Effector memory CD4-positive, alpha-beta T cell (primary cell): Measurements from ENCODE around the gene LRRC3B.

Source experiments
- DNase-seq, 3 donors: peaks; one replicate each; pipeline ENCODE4 v3.0.0-alpha.2; 2020
- H3K27ac ChIP-seq: 2 replicates; pipeline ENCODE4 v1.7.0; 2013; ENCODE audit warnings: mild to moderate bottlenecking, low read length, moderate library complexity; ENCODE audit not compliant: insufficient read depth, poor library complexity, severe bottlenecking
- H3K27me3 ChIP-seq: replicated peaks from 2 replicates; pipeline ENCODE4 v1.7.0; 2013; ENCODE audit warnings: mild to moderate bottlenecking, low read length; ENCODE audit not compliant: insufficient read depth, control insufficient read depth, poor library complexity, severe bottlenecking
- H3K36me3 ChIP-seq: 2 replicates; pipeline ENCODE4 v1.7.0; 2013; ENCODE audit warnings: mild to moderate bottlenecking, low read length, moderate library complexity; ENCODE audit not compliant: control insufficient read depth, insufficient read depth
- H3K4me1 ChIP-seq: 2 replicates; pipeline ENCODE4 v1.7.0; 2013; ENCODE audit warnings: low read length, mild to moderate bottlenecking; ENCODE audit not compliant: control insufficient read depth, insufficient read depth, poor library complexity, severe bottlenecking
- H3K4me3 ChIP-seq: 2 replicates; pipeline ENCODE4 v1.7.0; 2013; ENCODE audit warnings: low read length, low read depth, mild to moderate bottlenecking; ENCODE audit not compliant: insufficient read depth, poor library complexity, severe bottlenecking
- H3K9me3 ChIP-seq: 2 replicates; pipeline ENCODE4 v1.7.0; 2013; ENCODE audit warnings: mild to moderate bottlenecking, low read length, moderate library complexity; ENCODE audit not compliant: control insufficient read depth
- total RNA-seq, 3 donors: gene quantifications; one replicate each; lab custom pipeline; 2026; lab: John Stamatoyannopoulos, UW

LRRC3B gene, protein sequence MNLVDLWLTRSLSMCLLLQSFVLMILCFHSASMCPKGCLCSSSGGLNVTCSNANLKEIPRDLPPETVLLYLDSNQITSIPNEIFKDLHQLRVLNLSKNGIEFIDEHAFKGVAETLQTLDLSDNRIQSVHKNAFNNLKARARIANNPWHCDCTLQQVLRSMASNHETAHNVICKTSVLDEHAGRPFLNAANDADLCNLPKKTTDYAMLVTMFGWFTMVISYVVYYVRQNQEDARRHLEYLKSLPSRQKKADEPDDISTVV
- 0 reads per million in 3 donors for total RNA-seq

DNA sequence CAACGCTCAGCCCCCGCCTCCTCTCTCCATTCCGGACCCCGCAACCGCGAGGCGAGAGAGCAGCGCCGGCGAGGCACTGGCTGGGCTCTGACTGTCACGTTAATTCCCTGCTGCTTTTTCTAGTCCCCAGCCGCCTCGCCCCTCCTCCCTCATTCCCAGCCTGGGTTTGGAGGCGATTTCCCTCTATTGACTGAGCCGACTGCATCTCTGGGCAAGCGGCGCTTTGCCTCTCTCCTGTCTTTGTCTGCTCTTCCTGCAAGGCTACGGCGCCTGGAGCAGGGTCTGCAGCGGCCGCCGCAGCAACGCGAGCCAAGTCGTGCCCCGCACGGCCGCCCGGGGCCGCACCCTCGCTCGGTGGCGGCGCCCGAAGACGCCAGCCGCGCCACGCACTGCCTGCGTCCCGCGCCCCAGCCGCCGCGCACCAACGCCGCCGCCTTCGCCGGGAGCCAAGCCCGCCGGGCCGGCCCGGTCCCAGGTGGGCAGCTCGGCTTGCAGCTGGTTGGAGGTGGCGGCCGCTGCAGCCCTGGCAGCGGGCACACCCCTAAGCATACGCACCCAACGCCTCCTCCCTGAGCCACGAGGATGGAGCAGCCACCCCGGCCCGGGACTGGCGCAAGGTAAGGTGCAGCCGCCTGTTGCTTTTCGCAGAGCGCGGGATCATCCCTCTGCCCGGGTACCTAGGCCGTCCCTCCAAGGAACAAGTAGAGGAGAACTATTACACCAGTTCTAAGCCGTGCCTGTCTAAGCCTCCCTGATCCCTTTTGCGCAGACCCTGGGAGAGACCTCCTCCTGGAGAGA is at the start of gene LRRC3B:
LRRC3B (plus strand) TSS at position 152 of the 798 bp plus-strand sequence. CDS start 86,901 bp downstream, outside the sequence.
- Histone ChIP-seq H3K4me3 (no peak within 1 kb of the TSS), H3K4me1 (no peaks in the 10 kb centered on the region), H3K36me3 (no peaks in the 10 kb centered on the region), H3K27ac (no peak within 1 kb of the TSS), H3K9me3 (no peaks in the 10 kb centered on the region), H3K27me3 (no peaks in the 10 kb centered on the region)
- DNase-seq = no peak

DNA sequence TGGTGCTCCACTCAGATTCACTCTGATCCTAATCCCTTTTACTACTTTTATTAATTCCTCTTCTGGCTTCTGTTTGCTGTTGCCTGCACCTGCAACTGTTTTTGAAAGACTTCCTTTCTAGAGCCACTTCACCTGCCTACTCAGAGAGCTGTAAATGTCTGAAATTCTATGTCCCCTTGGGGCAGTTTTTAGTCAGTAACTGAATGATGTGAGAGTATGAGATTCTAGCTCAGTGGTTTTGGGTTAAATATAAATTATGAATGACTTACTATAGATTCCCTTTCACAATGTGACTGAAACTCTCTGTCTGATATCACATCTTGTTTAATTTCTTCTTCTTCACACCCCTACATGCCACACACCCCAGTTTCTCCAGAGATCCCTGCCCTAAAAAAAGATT is 47.8 kb upstream of the LRRC3B start:
- H3K4me1 ChIP-seq = no peaks in the 10 kb centered on the region
- H3K36me3 ChIP-seq = no peaks in the 10 kb centered on the region
- H3K27me3 ChIP-seq = no peaks in the 10 kb centered on the region

DNA sequence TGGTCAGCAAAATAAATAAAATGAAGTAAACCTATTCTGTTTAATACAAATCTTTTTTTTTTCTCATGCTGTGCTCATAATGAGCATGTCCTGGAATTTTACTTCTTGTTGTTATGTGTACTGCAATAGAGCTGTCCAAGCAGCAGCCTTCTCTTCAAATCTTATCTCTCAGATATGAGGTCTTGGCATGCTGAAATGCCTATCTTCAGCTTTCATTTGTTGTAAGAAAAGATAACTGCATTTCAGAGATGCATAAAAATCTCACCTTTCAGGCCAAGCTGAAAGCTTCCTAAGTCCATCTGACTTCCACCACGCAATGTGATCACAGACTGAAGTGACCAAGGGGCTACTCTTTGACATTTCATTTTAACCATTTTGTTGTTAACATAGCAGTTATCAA is 43.5 kb upstream of the LRRC3B start:
- no peak overlapping the region for H3K27ac ChIP-seq
- H3K4me1 ChIP-seq = no peaks in the 10 kb centered on the region
- no peaks in the 10 kb centered on the region for H3K36me3 ChIP-seq
- no peaks in the 10 kb centered on the region for H3K27me3 ChIP-seq
- H3K4me3 ChIP-seq = no peak overlapping the region
- no peak for DNase-seq
- H3K9me3 ChIP-seq = no peaks in the 10 kb centered on the region

More for the DNA sequence above, 47.8 kb upstream of the LRRC3B start:
- DNase-seq = no peak
- no peaks in the 10 kb centered on the region for H3K9me3 ChIP-seq
- H3K27ac ChIP-seq = no peak overlapping the region
- H3K4me3 ChIP-seq = no peak overlapping the region

DNA sequence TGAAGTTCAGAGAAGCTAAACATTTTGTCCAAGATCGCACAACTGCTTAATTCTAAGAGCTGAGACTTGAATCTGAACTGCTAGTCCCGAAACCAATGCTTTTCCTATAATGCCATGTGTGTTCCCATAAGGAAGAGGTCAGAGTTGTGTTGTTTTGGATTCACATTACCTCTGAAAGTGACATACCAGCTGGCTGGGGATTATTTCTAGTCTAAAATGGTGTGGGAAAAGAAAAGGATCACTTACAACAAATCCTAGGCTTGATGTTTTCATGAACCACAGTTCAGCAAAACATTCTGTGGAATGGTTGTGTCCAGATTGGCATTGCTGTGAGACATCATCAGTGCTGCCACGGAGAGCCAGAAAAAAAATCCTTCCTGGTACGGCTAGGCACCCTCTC is 35.0 kb upstream of the LRRC3B start:
- H3K4me1 ChIP-seq = no peaks in the 10 kb centered on the region
- H3K4me3 ChIP-seq = no peak overlapping the region
- H3K36me3 ChIP-seq = no peaks in the 10 kb centered on the region
- H3K27ac ChIP-seq = no peak overlapping the region
- DNase-seq = no peak
- no peaks in the 10 kb centered on the region for H3K9me3 ChIP-seq
- H3K27me3 ChIP-seq = no peaks in the 10 kb centered on the region

DNA sequence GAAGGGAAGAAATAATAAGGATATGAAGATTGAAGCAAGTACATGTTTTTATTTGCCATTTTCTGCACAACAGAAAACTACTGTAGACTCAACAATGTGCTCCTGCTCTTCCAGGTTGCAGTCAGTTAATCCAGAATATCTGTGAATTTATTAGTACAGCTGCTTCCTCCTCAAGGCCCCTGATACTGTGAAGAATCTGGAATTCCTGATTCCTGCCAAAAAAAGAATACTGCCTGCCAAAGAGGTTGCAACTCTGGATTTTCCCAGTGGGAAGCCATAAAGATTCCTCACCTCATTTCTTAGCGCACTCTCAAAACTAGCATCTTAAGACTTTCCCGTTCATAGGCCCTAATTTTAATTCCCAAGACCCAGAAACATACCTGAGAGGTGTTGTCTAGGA is 33.6 kb upstream of the LRRC3B start:
- Histone ChIP-seq H3K36me3 (no peaks in the 10 kb centered on the region), H3K9me3 (no peaks in the 10 kb centered on the region), H3K4me1 (no peaks in the 10 kb centered on the region), H3K4me3 (no peak overlapping the region), H3K27ac (no peak overlapping the region), H3K27me3 (no peaks in the 10 kb centered on the region)
- DNase-seq = no peak

DNA sequence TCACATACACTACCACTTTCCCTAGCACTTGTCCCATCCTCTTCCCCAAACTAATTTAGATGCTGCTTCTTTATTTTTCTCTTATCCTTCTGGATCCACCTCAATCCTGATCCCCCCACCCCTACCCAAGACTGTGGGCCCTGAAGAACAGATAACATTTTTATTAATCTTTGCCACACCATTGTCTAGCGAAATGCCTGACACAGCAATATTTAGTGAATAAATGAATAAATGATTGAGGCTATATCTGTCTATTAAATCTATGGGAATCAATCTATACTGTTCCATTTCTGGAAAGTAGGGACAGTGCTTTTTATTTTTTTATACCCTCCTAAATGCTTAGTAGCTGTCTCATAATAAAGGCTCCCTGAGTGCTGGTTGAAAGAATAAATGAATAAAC is 32.9 kb upstream of the LRRC3B start:
- Histone ChIP-seq H3K9me3 (no peaks in the 10 kb centered on the region), H3K27me3 (no peaks in the 10 kb centered on the region), H3K27ac (no peak overlapping the region), H3K36me3 (no peaks in the 10 kb centered on the region), H3K4me1 (no peaks in the 10 kb centered on the region), H3K4me3 (no peak overlapping the region)
- DNase-seq = no peak

DNA sequence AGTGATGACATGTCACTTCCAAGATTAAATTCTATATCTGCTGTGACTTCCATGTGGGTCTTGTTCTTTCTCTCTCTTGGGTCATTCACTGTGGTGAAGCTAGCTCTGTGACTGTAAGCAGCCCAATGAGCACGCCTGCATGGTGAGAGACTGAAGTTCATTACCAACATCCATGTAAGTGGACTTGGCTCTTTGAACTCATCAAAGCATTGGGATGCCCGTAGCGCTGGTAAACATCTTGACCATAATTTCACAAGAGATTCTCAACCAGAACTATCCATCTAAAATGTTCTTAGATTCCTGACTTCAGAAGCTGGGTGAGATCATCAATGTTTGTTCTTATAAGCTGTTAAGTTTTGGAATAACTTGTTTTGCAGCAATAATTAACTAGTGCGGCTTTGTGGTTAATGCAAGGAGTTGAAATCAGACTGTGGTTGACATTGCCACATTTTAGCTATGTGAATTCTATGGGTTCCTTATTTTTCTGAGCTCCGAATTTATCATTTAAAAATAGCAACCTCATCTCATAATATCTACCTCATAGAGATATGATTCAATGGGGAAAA is 31.6 kb upstream of the LRRC3B start:
- no peaks in the 10 kb centered on the region for H3K36me3 ChIP-seq
- no peak overlapping the region for H3K27ac ChIP-seq
- H3K4me1 ChIP-seq = no peaks in the 10 kb centered on the region
- no peaks in the 10 kb centered on the region for H3K9me3 ChIP-seq
- H3K4me3 ChIP-seq = no peak overlapping the region
- DNase-seq = no peak
- H3K27me3 ChIP-seq = no peaks in the 10 kb centered on the region

DNA sequence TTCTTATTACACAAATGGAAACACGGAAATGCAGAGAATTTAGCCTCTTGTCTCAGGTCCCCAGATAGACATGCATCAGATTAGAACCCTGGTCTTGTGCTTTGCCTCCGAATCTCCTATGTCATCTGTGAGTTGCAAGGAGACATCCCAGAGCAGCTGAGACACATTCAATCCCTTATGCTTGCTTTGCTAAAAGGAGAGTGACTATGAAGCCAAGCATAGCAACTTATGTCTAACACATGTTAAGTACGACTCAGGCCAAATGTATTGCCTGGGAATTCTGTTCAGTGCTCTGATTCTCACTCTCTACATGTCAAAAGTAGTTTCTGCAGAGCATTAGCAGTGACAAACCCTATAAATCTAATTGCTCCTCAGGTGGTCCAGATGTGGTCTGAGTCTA is 30.6 kb upstream of the LRRC3B start:
- Histone ChIP-seq H3K9me3 (no peaks in the 10 kb centered on the region), H3K4me1 (no peaks in the 10 kb centered on the region), H3K27ac (no peak overlapping the region), H3K4me3 (no peak overlapping the region), H3K27me3 (no peaks in the 10 kb centered on the region), H3K36me3 (no peaks in the 10 kb centered on the region)
- no peak for DNase-seq

DNA sequence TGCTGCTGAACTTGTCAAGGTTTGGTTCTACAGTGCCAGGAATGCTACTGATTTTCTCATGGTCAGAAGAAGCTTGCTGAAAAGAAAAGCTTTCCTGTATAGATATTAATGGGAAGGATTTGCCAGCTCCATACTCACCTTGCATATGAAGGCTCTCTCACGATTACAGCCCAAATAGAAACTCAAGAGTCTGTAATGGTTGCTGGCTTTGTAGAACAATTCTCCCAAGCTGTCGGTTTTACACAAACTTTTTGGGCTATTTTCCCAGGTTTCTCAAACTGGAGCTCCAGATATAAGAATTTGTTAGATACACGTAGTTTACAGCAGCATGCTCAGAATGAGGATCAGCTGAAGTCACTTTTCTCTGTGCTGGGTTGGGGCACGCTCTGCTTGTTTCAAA is 30.1 kb upstream of the LRRC3B start:
- no peaks in the 10 kb centered on the region for H3K9me3 ChIP-seq
- DNase-seq = no peak
- no peaks in the 10 kb centered on the region for H3K27me3 ChIP-seq
- no peak overlapping the region for H3K27ac ChIP-seq
- H3K36me3 ChIP-seq = no peaks in the 10 kb centered on the region
- H3K4me3 ChIP-seq = no peak overlapping the region
- no peaks in the 10 kb centered on the region for H3K4me1 ChIP-seq

DNA sequence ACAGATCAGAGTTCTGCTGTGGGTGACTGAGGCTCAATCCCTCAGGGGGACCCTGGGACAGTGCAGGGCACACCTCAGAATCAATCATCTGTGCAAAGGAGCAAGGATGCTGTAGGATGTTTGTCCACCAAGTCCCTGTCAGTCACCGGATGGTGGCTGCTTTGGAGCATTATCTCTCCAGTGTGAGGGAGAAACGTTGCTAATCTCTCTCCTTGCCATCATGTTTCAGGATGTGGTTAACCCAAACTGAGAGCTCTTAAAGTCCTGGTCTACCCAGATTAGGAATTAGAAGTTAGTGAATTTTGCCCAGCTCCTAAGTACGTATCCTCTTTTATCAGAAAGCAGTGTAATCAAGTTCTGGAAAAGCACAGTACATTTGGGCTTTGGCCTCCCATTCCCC is 26.2 kb upstream of the LRRC3B start:
- H3K36me3 ChIP-seq = no peaks in the 10 kb centered on the region
- DNase-seq = no peak
- H3K9me3 ChIP-seq = peaks cover 3% of the 10 kb centered on the region
- no peaks in the 10 kb centered on the region for H3K27me3 ChIP-seq
- H3K4me1 ChIP-seq = no peaks in the 10 kb centered on the region
- H3K4me3 ChIP-seq = no peak overlapping the region
- H3K27ac ChIP-seq = no peak overlapping the region
